DOHH2 (cell line): Measurements from ENCODE around the gene NFIA.

Source experiments
- H3F3A ChIP-seq: fragments of 200-600 bp; sonication (generic), shearing (Covaris generic); 2 replicates; pipeline ENCODE4 v1.6.0; 2016; ENCODE audit warnings: antibody characterized with exemption, mild to moderate bottlenecking; ENCODE audit not compliant: control insufficient read depth, insufficient read depth
- H3K27ac ChIP-seq: fragments of 200-600 bp; sonication (generic); 2 replicates; pipeline ENCODE4 v1.5.1; 2014; ENCODE audit warnings: low read depth, mild to moderate bottlenecking, low read length, moderate library complexity
- H3K27me3 ChIP-seq: fragments of 200-600 bp; sonication (generic); 2 replicates; pipeline ENCODE4 v1.6.1; 2014; ENCODE audit warnings: mild to moderate bottlenecking, low read length, mixed read lengths; ENCODE audit not compliant: control insufficient read depth
- H3K36me3 ChIP-seq: fragments of 200-600 bp; sonication (generic); 2 replicates; pipeline ENCODE4 v1.6.1; 2014; ENCODE audit warnings: mild to moderate bottlenecking, low read length, moderate library complexity, mixed read lengths; ENCODE audit not compliant: control insufficient read depth
- H3K4me1 ChIP-seq: fragments of 200-600 bp; sonication (generic); 2 replicates; pipeline ENCODE4 v1.6.1; 2014; ENCODE audit warnings: mild to moderate bottlenecking, low read length, mixed read lengths; ENCODE audit not compliant: control insufficient read depth
- H3K4me2 ChIP-seq: fragments of 200-600 bp; sonication (generic); 2 replicates; pipeline ENCODE4 v1.6.0; 2014; ENCODE audit warnings: mild to moderate bottlenecking, low read length, moderate library complexity
- H3K4me3 ChIP-seq: fragments of 200-600 bp; sonication (generic); 2 replicates; pipeline ENCODE4 v1.5.1; 2014; ENCODE audit warnings: mild to moderate bottlenecking, low read length, mixed read lengths
- H3K79me2 ChIP-seq: fragments of 200-600 bp; sonication (generic); 2 replicates; pipeline ENCODE4 v1.6.1; 2014; ENCODE audit warnings: mild to moderate bottlenecking, low read length, mixed read lengths; ENCODE audit not compliant: control insufficient read depth
- H3K9me2 ChIP-seq: fragments of 200-600 bp; sonication (generic); replicated peaks from 2 replicates; pipeline ENCODE4 v1.6.1; 2014; ENCODE audit warnings: mild to moderate bottlenecking, low read length, mixed read lengths; ENCODE audit not compliant: control insufficient read depth
- H3K9me3 ChIP-seq: fragments of 200-600 bp; sonication (generic); 2 replicates; pipeline ENCODE4 v1.6.1; 2014; ENCODE audit warnings: antibody characterized with exemption, low read length, mixed read lengths; ENCODE audit not compliant: control insufficient read depth, insufficient read depth
- H4K20me1 ChIP-seq: fragments of 200-600 bp; sonication (generic); 2 replicates; pipeline ENCODE4 v1.6.0; 2014; ENCODE audit warnings: low read depth, mild to moderate bottlenecking, antibody characterized with exemption, low read length, moderate library complexity; ENCODE audit not compliant: control insufficient read depth, insufficient read depth
- EZH2phosphoT487 ChIP-seq: fragments of 200-600 bp; sonication (generic); IDR thresholded peaks from 2 replicates; pipeline ENCODE4 v1.6.1; 2017; ENCODE audit warnings: borderline replicate concordance, mild to moderate bottlenecking, antibody characterized with exemption, low read length, moderate library complexity, mixed read lengths
- TF ChIP-seq, protein P1 (sequence below): fragments of 200-600 bp; sonication (generic); IDR thresholded peaks from one replicate; pipeline ENCODE4 v1.5.1; 2014; ENCODE audit warnings: antibody characterized with exemption, mild to moderate bottlenecking, low read depth, low read length; ENCODE audit not compliant: poor library complexity, severe bottlenecking

NFIA gene

DNA sequence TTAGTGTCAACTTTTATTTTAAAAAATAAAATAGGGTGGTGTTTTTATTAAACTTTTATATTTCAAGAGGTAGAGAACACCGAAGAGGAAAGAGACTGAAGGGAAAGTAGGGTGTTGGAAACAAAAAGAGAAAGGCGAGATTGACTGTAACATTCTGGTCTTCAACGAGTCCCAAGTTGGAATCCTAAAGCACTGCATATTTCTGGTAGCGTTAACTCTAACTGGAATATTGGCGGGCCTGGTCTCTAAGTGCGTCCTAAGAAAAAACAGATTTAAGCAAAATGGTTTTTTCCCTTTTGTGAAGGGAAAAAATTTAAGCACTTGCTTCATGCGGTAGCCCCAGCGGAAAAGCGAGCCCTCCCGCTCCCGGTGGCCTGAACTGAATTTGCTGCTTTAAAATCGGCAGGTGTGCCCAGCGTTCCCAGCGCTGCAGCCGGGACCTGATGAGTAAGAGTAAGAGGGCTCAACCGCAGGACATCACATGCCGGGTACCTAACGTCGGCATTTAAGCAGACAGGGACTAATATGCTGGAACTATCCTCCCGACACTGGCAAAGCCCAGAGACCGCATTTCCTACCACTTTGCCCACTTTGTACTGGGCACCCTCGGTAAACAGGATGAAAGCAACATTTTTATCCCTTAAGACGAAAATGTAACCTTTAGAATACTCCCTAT lies 30.5 kb upstream of the NFIA start:
- no peak overlapping the region for H3K27ac ChIP-seq
- H4K20me1 ChIP-seq, result no peaks in the 10 kb centered on the region
- no peaks in the 10 kb centered on the region for H3K9me2 ChIP-seq
- TF ChIP-seq, protein P1, sequence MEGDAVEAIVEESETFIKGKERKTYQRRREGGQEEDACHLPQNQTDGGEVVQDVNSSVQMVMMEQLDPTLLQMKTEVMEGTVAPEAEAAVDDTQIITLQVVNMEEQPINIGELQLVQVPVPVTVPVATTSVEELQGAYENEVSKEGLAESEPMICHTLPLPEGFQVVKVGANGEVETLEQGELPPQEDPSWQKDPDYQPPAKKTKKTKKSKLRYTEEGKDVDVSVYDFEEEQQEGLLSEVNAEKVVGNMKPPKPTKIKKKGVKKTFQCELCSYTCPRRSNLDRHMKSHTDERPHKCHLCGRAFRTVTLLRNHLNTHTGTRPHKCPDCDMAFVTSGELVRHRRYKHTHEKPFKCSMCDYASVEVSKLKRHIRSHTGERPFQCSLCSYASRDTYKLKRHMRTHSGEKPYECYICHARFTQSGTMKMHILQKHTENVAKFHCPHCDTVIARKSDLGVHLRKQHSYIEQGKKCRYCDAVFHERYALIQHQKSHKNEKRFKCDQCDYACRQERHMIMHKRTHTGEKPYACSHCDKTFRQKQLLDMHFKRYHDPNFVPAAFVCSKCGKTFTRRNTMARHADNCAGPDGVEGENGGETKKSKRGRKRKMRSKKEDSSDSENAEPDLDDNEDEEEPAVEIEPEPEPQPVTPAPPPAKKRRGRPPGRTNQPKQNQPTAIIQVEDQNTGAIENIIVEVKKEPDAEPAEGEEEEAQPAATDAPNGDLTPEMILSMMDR, result no peak
- peak; percentile 96 for TF ChIP-seq EZH2phosphoT487
- peaks cover 27% of the 10 kb centered on the region for H3K4me1 ChIP-seq
- no peak overlapping the region for H3K4me2 ChIP-seq
- no peak overlapping the region for H3K4me3 ChIP-seq
- H3F3A ChIP-seq, result peaks cover 5% of the 10 kb centered on the region
- H3K9me3 ChIP-seq, result no peaks in the 10 kb centered on the region
- H3K79me2 ChIP-seq, result no peaks in the 10 kb centered on the region
- H3K27me3 ChIP-seq, result peaks cover 66% of the 10 kb centered on the region
- no peaks in the 10 kb centered on the region for H3K36me3 ChIP-seq

DNA sequence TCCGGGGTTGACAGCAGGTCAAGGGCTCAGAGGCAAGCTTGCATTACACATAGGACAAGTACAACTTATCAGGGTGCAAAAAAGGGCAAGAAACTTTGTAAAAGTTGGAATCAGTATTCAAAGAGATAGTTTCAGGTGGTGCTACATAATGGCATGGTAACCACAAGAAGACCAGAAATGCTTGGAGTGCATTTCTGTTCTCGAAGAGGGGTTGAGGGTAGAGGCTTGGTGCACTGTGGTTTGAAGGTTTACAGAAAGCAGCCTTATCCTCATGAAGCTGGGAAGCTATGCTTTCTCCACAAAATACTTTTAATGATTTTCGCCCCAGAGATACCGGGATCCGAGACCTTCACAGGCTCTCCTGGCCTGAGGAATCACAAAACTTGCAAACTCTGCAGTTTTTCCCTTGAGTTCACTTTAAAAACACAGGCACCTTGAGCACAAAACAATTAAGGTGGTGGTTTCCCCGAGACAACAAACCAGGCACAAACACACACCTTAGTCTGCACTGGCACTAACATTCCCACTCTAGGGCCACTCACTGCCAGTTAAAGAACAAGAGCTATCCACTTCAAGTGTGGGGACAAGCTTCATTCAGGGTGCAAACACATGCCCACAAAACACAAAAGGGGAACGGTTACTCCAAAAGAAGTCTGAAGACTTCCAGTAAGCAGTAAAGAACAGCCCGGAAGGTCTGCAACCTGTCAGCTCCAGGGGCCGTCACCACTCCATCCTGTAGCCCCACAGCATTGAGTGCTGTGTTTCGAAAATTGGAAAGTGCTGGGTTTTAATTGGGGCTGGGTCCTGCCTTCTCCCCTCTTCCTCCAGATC lies 29.8 kb upstream of the NFIA start:
- no peak overlapping the region for H3K27ac ChIP-seq
- H3K27me3 ChIP-seq, result peaks cover 68% of the 10 kb centered on the region
- no peak overlapping the region for H3K4me3 ChIP-seq
- peaks cover 29% of the 10 kb centered on the region for H3K4me1 ChIP-seq
- TF ChIP-seq, protein P1, result no peak
- peak; percentile 60; the same call in 1 of the 2 replicates for TF ChIP-seq EZH2phosphoT487
- H3F3A ChIP-seq, result peaks cover 5% of the 10 kb centered on the region
- H3K9me3 ChIP-seq, result no peaks in the 10 kb centered on the region
- peak overlapping the region; percentile 72 for H3K4me2 ChIP-seq
- no peaks in the 10 kb centered on the region for H4K20me1 ChIP-seq
- H3K9me2 ChIP-seq, result no peaks in the 10 kb centered on the region
- H3K36me3 ChIP-seq, result no peaks in the 10 kb centered on the region
- no peaks in the 10 kb centered on the region for H3K79me2 ChIP-seq

DNA sequence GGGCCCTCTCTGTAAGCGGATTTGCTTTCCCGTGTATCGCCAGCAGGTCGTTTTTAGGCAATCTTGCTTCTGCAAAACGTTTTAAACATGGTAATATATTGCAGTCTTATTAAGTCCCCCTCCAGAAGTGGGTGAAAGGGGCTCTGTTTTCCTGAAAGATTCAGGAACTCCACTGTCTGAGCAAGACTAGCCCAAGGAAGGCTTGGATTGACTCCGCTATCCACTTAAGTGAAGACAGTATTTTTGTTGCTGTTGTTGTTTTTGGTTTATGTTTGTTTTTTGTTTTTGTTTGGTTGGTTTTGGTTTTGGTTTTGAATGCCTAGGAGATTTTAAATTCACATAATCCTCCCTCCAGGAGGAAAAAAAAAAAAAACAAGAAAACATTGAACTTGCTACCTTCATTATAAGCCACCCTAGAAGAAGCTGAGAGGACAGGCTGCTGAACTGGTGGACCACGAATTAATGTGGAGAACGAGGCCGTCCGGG lies 29.1 kb upstream of the NFIA start:
- H3K9me2 ChIP-seq, result no peaks in the 10 kb centered on the region
- peaks cover 9% of the 10 kb centered on the region for H3F3A ChIP-seq
- TF ChIP-seq, protein P1, result no peak
- TF ChIP-seq EZH2phosphoT487, result no peak
- peak overlapping the region; percentile 72 for H3K4me2 ChIP-seq
- peaks cover 32% of the 10 kb centered on the region for H3K4me1 ChIP-seq
- H3K36me3 ChIP-seq, result no peaks in the 10 kb centered on the region
- H3K27me3 ChIP-seq, result peaks cover 68% of the 10 kb centered on the region
- no peaks in the 10 kb centered on the region for H3K79me2 ChIP-seq
- H3K4me3 ChIP-seq, result peak overlapping the region; percentile 62
- no peaks in the 10 kb centered on the region for H3K9me3 ChIP-seq
- no peaks in the 10 kb centered on the region for H4K20me1 ChIP-seq
- H3K27ac ChIP-seq, result no peak overlapping the region
